Stromal cell of bone marrow (primary cell): ENCODE results near the gene DOCK10.
A peak's percentile ranks its signal among the peaks of the same experiment; 100 is the strongest.
"Not testable (repeated sequence)": the region's sequence is repeated elsewhere in the genome, so short reads cannot be mapped to it uniquely, and the experiment has no call there.

Source experiments
- DNase-seq: peaks from one replicate; pipeline ENCODE4 v3.0.0-alpha.2; 2012; ENCODE audit warnings: low read depth

DOCK10 gene

GRCh38 chr2:225041851-225042799 lies at the start of gene DOCK10:
TSS of gene DOCK10 (minus strand) at chr2:225042468. CDS start at chr2:225042374, 94 bp downstream.
- no peak for DNase-seq

GRCh38 chr2:225091336-225091735 lies 49.1 kb upstream of the DOCK10 start:
- peak; percentile 86 for DNase-seq

- no peak for DNase-seq
These were observed 48.5 kb upstream of the DOCK10 start for GRCh38 chr2:225090746-225091145.

GRCh38 chr2:225086915-225087314 lies 44.6 kb upstream of the DOCK10 start:
- no peak for DNase-seq

- no peak for DNase-seq
These were observed 44.2 kb upstream of the DOCK10 start for GRCh38 chr2:225086439-225086838.

- DNase-seq = no peak
These were observed 41.0 kb upstream of the DOCK10 start for GRCh38 chr2:225083276-225083675.

- DNase-seq = peak; percentile 30
These were observed 33.9 kb upstream of the DOCK10 start for GRCh38 chr2:225076125-225076524.

- no peak for DNase-seq
These were observed 32.8 kb upstream of the DOCK10 start for GRCh38 chr2:225074919-225075681.

GRCh38 chr2:225074366-225074765 lies 32.1 kb upstream of the DOCK10 start:
- DNase-seq = no peak

GRCh38 chr2:225073198-225073597 lies 30.9 kb upstream of the DOCK10 start:
- no peak for DNase-seq

- DNase-seq = no peak
These were observed 30.2 kb upstream of the DOCK10 start for GRCh38 chr2:225072444-225072843.

GRCh38 chr2:225070811-225071210 lies 28.5 kb upstream of the DOCK10 start:
- DNase-seq = no peak

GRCh38 chr2:225069966-225070365 lies 27.7 kb upstream of the DOCK10 start:
- DNase-seq = no peak

- no peak for DNase-seq
These were observed 27.2 kb upstream of the DOCK10 start for GRCh38 chr2:225069477-225069876.

- no peak for DNase-seq
These were observed 23.6 kb upstream of the DOCK10 start for GRCh38 chr2:225065882-225066281.

GRCh38 chr2:225064928-225065327 lies 22.7 kb upstream of the DOCK10 start:
- no peak for DNase-seq

GRCh38 chr2:225064362-225064761 lies 22.1 kb upstream of the DOCK10 start:
- no peak for DNase-seq

GRCh38 chr2:225056330-225057073 lies 14.2 kb upstream of the DOCK10 start:
- no peak for DNase-seq

GRCh38 chr2:225055714-225056113 lies 13.4 kb upstream of the DOCK10 start:
- no peak for DNase-seq

GRCh38 chr2:225052703-225053102 lies 10.4 kb upstream of the DOCK10 start:
- no peak for DNase-seq

GRCh38 chr2:225047502-225047901 lies 5.2 kb upstream of the DOCK10 start:
- not testable (repeated sequence) for DNase-seq

- no peak for DNase-seq
These were observed 516 bp upstream of the DOCK10 start for GRCh38 chr2:225042800-225043167.
